ENCODE measurements around the gene S100A7A.
"Not testable (repeated sequence)": the region's sequence is repeated elsewhere in the genome, so short reads cannot be mapped to it uniquely, and the experiment has no call there.

The S100A7A gene

DNA sequence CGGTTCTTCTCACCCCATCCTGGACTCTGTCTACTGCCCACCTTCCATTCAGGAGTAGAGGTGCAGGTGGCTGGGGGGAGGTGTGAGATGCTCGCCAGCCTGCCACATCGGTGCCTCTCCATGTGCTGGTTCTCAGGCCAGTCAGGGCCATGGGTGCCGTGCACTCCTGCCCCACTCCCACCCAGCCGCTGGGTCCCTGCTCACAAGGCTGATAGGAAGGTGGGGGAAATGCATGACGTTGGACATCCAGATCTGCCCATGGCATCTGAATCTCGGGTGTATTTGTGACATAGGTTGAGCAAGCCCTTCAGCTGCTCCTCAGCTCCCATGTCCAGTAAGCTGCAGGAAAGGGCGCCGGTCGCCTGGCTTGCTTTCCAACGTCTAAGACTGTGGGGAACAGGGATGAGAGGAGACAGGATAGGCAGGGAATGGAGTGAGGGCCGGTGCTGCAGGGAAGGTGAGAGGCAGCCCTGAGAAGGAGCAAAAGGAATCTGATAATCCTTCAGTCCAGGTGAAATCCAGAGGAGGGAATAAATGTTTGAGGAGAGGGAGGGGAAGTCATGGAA, 11.8 kb downstream of the S100A7A start:
- DNase-seq = no peak

DNA sequence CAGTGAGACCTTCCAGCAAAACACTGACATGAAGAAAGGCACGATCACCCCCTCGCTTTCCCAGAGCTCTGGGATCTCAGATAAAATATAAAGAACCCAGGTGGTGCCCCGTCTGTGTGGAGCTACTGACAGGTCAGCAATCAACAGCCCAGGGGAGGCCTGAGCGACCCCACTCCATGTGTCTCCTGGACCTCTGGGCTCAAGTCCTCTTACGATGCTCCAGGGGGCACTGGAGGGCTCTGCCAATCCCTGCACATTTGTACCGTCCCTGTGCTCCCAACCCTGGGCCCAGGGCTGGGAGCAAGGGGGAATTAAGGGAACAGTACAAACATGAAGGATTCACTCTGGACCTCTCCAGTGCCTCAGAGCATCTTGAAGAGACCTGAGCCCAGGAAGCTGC, 12.5 kb downstream of the S100A7A start:
- no peak for DNase-seq

DNA sequence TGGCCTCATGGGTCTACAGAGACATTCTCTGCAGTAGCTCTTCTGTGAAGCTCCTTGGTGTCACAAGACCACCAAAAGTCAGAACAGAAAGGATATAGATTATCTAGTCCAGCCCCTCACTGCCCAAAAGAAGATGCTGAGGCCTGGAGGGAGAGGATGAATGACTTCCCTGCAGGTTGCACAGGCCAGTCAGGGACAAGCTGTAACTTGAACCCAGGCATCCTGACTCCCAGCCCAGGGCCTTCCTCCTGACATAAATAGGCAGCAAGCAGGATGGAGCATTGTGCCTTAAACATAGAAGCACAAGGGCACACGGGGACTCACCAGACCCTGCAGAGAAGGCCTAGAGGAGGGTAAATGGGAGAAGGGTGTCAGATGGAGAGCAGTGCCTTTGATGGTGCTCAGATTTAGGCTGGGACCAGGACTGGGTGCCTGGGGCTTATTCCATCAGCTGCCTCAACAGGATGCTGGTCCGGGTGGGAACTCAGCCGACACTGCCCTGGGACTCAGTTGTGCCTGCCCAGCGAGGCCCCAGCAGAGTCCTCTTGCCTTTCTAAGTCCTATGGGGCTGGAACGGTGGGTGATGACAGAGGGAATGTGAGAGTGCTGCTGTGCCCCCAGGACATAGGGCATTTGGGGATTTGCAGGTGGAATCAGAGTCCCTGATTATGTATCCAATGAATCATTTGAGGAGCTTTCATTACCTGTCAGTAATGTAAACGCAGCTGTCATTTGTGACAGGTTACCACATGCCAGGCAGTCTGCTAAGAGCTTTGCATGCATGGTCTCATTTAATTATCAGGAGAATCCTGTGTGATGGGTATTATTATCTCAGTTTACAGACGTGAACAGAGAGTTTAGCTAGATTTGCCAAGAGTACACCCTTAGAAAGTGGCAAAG, 13.2 kb downstream of the S100A7A start:
- no peak for DNase-seq

DNA sequence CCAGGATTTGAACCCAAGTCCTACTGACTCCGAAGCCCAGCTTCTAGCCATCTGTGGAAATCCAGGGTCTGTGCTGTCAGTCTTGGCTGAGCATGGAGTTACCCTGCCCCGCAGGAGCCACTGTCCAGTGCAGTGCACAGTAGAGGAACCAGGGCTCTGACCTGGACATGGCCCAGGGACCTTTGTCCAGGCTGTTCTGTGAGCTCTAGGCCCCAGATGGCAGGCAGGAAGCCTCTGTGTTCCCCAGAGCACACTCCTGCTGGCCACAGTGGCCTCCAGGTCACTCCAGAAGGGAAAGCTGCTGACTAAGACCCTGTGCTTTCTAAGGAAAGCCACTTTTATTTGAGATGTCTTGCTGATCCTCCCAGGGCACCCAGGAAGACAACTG, 13.8 kb downstream of the S100A7A start:
- no peak for DNase-seq

DNA sequence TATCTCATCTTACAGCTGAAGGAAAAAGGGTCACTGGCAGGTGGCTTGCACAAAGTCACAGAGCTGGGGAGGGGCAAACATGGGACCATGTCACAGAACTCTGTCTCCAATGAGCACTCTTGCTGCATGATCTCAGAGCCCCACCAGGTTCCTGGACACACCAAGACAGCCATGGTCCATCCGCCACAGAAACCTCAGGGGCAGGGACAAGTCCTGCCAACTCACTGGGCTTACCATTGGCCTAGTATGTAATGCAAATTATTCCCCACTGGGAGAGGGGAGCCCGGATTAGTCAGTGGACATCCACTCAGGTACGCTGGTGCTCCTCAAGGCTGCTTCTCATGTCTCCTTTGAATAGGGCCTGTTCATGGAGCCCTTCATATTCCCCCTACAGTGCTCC, 14.2 kb downstream of the S100A7A start:
- no peak for DNase-seq

DNA sequence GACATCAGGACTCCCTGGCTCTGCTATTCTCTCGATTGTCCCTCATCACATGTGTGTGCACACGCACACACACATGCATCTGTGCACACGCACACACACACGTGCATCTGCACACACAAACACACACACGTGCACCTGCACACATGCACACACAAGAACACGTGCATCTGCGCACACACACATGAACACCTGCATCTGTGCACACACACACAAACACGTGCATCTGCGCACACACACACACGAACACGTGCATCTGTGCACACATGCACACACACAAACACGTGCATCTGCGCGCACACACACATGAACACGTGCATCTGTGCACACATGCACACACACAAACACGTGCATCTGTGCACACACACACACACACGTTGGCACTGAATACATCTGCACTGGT, 14.7 kb downstream of the S100A7A start:
- no peak for DNase-seq

DNA sequence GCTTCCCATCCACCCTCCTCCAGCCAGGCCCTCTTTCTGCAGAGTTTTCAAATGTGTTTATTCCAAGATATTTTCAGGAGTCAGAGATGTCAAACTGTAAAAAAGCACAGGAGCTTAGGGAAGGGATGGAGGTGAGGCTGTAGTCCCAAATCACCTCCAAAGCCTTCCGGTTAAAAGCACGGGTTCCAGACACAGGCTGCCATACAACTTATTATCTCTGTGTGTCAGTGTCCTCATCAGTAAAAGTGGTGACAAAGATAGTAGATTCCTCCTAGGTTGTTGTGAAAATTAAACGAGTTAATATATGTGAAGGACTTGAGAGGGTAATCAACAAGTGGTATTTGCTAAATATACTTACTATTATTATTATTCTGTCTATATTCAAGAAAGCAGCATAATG, 15.1 kb downstream of the S100A7A start:
- DNase-seq = no peak

DNA sequence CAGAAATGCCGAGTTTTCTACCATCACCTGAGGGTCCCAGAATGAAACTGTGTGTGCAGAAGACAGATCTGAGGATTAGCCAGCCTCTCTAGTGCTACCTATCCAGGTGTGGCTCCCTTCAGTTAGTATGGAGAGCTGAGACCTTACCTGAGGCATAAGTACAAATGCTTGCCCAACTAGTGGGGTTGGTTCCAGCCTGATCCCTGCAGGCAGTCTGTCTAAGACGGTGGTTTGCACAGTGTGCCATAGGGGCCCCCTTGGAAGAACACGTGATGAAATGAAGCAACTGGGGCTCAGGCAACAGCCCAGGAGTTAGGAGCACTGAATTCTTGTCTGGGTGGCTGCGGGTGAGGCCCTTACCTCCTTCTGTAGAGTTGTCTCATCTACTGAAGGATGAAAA, 15.6 kb downstream of the S100A7A start:
- DNase-seq = no peak

DNA sequence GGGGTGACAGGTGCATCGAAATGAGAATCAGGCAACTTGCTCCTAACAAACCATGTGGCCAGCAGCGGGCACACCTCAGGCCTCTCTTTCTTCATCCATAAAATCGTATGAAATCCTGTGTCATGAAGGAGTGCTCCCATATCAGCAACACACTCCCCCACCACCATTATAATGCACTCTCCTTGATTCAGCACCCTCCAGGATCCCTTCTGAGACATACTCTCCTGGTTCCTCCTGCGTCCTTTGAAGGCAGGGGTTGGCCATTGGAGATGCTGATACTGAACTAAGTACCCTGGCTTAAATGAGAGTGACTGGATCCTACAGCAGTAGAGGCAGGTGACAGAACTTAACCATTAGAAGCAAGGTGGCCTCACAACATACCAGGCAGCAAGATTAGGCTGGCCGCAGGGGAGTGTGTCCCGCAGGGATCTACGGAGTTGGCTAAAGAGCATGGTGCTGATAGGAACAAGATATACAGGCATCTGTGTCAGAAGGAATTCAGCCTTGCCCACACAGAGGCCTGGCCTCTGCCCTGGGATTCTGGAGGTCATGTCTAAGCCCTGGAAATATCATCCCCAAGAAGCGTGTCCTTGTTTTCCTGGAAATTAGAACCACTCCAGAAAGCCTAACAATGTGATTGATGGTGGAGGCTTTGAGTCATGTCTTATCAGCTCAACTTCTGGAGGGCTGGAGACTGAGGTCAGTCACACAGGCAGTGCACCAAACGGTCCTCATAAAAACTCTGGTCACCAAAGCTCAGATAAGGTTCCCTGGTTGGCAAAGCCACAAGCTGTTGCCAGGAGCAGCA, 16.8 kb downstream of the S100A7A start:
- no peak for DNase-seq

DNA sequence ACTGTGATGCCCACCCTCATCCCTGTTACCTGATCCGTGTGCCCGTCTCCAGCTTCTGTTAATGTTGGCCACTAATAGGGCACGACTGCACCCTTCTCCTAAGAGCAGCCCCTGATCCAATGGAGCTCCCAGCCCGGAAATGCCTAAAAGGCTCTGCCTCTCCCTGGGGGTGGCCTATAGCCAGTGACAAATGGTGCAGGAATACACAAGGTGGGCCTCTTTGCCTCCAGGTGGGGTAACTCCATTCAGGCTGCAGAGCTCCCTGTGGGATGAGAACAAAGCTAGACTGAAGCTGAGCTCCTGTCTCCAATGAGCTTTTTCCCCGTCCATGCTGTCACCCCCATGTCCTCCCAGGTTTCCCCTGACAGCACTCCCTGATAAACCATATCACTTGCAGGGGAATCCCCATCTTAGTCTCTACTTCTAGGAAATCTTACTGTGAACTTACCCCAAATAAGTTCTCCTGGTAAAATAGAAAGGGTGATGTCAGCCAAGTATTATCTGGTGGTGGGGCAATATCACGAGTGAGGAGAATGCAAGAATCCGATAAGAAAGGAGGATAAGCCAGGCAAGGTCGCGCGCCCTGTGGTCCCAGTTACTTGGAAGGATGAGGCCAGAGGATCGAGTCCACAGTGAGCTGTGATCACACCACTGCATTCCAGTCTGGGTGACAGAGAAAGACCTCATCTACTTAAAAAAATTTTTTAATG, 18.6 kb downstream of the S100A7A start:
- no peak for DNase-seq

DNA sequence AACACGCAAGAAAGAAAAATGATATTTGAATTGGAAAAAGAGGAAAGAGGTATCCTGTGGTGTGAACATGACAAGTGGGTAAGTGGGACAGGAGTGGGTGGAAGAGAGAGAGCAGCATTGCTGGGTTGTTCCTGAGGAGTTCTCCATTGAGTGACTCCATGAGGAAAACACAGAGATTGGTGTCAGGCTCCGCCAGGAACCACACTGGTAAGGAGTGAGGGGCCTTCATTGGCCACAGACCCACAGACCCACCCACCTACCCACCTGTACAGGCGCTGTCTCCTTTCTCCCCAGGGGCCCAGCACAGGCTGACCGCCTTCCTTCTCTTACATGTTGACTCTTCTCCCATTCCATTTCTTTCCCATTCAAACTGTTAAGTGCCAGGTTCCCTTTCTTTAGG, 20.9 kb downstream of the S100A7A start:
- DNase-seq = no peak

DNA sequence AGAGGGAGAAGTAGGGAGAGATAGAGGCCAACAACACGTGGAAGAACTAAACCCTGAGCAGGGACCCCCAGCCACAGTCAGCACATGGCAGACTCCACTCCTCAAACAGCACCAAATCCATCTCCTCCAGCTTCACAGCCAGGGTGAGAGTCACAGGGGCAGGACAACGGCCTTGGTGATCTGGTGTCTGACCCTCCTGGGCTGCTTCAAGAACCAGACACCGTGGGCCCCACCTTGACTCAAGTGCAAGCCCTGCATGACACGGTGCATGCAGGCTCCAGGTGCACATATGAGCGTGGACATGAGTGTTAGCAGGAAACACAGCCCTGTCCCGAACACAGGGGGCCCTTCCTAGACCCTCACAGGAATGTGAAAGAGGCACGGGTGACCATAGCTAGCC, 22.3 kb downstream of the S100A7A start:
- DNase-seq = no peak

DNA sequence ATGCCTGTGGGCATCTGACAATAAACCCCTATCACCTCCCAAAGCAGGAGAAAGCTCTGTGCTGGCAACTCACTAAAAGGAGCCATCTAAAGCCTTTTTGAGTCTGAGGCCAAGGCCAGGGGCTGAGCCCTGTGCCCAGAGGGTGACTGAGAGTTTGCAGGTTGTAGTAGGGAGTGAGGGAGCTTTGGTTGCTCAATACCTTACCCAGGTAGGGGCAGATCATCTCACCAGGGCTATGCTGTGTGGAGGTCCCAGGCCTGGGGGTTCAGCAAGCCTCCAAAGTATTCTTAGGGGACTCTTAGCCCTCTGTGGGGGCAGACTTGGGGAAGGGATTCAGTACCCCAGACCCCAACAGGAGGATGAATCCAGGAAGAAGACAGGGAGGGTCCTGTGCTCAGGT, 23.0 kb downstream of the S100A7A start:
- no peak for DNase-seq

DNA sequence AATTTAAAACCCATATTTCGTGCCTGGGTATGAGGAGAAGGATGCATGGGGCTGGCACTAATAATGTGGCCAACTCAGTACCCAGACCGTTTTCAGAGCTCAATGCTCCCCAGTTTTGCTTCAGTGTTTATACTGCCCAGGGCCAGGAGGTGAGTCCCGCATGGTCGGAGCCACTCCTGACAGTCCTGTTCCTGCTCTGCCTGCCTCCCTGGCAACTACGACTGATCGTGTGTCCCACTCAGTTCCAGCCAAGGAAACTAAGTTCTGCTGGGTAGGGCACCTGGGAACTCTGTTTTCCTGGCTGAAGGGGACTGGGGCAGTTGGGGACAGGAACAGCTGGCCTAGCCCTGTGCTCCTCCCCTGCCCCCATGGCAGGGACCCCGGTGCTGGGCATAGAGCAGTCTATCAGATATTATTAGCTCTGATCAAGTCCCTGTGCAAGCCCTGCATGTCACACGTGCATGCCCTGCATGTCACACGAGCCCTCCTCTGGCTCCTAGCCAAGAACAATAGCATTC, 25.0 kb downstream of the S100A7A start:
- no peak for DNase-seq

DNA sequence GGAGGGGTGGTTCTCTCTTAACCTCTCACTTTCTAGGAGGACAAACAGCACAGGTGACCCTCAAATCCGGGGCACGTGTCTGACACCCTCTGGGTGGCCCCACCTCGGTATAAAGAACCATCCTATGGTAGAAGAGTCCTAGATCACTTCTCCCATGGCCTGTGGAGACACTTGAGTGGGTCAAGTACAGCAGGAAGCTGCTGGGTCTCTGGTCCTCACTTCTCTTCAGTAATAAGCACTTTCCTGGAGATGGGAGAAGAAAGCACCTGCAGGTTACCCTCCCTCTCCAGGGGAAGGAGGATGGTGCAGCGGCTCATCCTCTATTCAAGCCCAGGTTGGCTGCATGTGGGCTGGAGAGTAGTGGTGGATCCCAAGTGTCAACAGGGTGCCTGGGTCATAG, 27.2 kb downstream of the S100A7A start:
- no peak for DNase-seq

DNA sequence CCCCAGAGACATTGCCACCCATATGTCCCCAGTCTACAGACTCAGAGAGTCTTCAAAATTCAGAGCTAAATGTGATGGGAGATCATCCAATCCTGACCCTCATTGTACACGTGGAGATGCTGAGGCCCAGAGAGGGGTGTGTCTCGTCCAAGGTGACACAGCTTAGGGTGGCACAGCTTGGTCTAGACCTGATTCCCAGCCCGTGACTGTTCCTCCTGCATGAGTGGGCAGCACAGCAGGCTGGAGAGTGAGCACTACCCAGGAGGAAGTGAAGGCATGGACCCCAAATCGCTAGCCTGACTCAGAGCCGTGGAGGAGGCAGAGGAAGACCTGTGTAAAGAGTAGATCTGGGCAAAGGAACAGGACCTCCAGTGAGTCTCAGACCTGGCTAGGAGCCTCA, 27.8 kb downstream of the S100A7A start:
- DNase-seq = no peak

DNA sequence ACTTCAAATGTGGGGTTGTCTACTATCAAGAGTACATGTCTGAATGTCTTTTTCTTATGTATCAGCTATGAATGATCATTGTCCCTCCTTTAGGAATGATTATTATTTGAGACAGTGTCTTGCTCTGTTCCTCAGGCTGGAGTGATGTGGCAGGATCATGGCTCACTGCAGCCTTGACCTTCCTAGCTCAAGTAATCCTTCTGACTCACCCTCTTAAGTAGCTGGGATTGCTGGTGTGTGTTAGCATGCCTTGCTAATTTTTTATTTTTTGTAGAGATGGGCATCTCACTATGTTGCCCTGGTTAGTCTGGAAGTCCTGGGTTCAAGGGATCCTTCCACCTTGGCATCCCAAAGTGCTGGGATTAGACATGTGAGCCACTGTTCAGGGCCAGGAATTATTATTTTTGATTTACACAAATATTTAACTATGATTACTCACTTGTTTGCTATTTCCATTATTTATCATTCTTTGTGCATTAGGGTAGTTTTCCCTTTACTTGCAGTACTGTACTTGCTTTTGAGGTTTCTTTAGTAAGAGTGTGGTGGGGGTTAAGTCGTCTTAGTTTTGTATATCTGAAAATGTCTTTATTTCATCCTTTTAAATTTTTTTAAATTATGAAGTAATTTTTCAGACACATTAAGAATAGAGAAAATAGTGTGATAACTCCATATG, 31.3 kb downstream of the S100A7A start:
- no peak for DNase-seq

DNA sequence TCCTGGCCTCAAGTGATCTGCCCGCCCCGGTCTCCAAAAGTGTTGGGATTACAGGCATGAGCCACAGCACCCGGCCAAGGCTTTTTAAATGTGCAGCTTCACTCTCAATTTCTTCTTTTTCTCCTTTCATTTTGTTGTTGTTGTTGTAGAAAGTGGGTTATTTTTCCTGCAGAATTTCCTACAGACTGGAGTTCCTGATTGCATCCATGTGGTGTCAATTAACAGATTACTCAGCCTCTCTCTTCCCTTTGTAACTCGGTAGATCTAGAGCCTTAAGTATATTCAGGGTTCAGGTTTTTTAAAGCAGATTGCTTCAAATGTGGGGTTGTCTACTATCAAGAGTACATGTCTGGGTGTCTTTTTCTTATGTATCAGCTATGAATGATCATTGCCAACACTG, 32.5 kb downstream of the S100A7A start:
- DNase-seq = not testable (repeated sequence)

DNA sequence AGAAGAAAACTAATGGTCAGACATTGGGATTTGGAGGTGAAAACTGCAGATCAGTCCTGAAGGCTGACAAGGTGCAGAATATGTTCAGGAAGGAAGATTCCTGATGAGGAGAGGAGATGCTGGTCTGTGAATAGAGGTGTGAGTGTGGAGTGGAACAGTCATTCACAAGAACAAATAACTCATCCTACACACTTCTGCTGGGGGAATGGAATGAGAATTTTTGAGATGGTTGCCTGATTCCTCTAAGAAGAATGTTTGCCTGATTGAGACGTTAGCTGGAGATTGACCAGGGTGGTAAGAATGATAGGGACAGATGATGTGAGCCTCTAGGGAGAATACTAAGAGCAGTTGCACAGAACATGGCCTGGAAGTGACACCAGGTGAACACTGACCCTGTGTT, 40.1 kb downstream of the S100A7A start:
- no peak for DNase-seq

DNA sequence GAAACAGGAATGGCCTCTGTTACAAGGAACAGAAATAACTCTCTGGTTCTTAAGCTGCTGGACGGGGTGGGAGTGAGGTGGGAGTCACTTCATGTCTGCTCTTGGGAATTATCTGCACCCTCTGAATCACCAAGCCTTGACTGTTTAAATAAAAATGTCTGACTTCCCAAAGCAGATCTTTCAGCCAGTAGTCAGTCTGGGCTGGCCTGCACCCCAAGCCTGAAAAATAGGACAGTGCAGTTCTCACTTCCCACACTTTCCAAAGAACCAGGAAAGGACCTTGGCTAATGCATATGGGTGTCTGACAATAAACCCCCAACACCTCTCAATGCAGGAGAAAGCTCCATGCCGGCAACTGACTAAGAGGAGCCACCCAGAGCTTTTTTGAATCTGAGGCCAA, 43.3 kb downstream of the S100A7A start:
- DNase-seq = no peak

DNA sequence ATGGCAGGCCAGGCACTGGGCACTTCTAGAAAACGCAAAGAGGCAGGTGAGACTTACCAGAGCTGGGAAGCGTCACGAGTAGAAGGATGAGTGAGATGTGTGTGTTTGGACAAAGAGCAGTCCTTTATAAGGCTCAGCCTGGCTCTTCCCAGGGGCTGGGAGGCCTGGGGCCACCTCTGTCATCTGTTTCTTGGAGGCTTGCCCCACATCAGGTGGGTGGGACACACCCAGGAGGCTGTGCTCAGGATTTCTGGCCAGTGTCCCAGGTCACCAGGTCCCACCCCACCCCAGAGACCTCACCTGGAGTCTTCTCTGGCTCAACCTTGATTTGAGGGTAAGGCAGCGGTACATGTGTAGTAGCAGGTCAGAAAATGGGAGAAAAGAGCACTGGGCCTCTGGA, 44.2 kb downstream of the S100A7A start, which contains the start of gene S100A7:
Gene S100A7, minus strand, starts transcription at position 101 of the 400 bp plus-strand sequence. CDS start 1,638 bp downstream, outside the sequence.
- no peak for DNase-seq

DNA sequence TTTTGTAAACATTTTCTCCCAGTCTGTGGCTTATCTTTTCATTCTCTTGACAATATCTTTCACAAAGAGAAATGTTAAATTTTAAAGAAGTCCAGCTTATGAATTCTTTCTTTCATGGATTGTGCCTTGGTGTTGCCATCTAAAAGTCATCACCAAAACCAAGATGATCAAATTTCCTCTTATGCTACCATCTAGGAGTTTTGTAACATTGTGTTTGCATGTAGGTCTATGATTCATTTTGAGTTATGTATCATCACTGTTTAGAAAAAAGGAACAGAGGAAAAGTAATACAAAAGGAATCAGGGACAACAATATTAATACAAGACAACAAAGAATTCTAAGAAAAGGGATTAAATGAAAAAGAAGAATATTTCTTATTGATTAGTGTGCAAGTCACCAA, 46.4 kb downstream of the S100A7A start:
- not testable (repeated sequence) for DNase-seq

Measured in NCI-H524 treated with DMSO at 0.1 percent for 48 hours (cell line).